Thoracic aorta (tissue), 2 donors: Measurements from ENCODE around the gene EHMT2. TPM values are rescaled to one million over a fixed set of nuclear protein-coding genes. Genes with fewer than 3 reads are reported as not detected.
"Not testable (repeated sequence)": the region's sequence is repeated elsewhere in the genome, so short reads cannot be mapped to it uniquely, and the experiment has no call there.

Experiments
- ATAC-seq: fragments of 150-250 bp; one replicate; pipeline ENCODE4 v1.8.0; 2017; ENCODE audit warnings: low read depth; ENCODE audit not compliant: insufficient number of reproducible peaks, low FRiP score
- DNase-seq: peaks from one replicate; pipeline ENCODE4 v3.0.0-alpha.2; 2020; ENCODE audit warnings: low spot score
- H3K27ac ChIP-seq, 2 donors: fragments of 200-600 bp; sonication (generic); 1 replicate in 1 of 2; 2 replicates in 1 of 2; pipeline ENCODE4 v1.5.1; 2016; ENCODE audit warnings: mild to moderate bottlenecking in 2 of 2, moderate library complexity in 2 of 2
- H3K27me3 ChIP-seq: fragments of 200-600 bp; sonication (generic); replicated peaks from 2 replicates; pipeline ENCODE4 v1.6.0; 2016; ENCODE audit warnings: mild to moderate bottlenecking; ENCODE audit not compliant: insufficient read depth
- H3K36me3 ChIP-seq: fragments of 200-600 bp; sonication (generic); one replicate; pipeline ENCODE4 v1.5.1; 2016
- H3K4me1 ChIP-seq, 2 donors: fragments of 200-600 bp; sonication (generic); 1 replicate in 1 of 2; 2 replicates in 1 of 2; pipeline versions ENCODE4 v1.5.1 to v1.6.0; 2016; ENCODE audit warnings: low read depth in 2 of 2, mild to moderate bottlenecking in 1 of 2; ENCODE audit not compliant: control insufficient read depth in 1 of 2
- H3K4me3 ChIP-seq: fragments of 200-600 bp; sonication (generic); 2 replicates; pipeline ENCODE4 v1.5.1; 2016; ENCODE audit warnings: mild to moderate bottlenecking
- H3K9me3 ChIP-seq: fragments of 200-600 bp; sonication (generic); 2 replicates; pipeline ENCODE4 v1.5.1; 2016
- total RNA-seq, 2 donors: library from RNA; depleted of rRNA; stranded (reverse); fragments of >200 nt; gene quantifications; one replicate each; pipeline versions ENCODE4 v1.1.0 to v1.2.3, GENCODE V29; 2016
- TF ChIP-seq, protein P1 (sequence below): fragments of 200-600 bp; sonication (generic); IDR thresholded peaks from one replicate; pipeline ENCODE4 v1.5.1; 2019; ENCODE audit warnings: antibody characterized with exemption

Gene EHMT2
- total RNA-seq, 2 donors from 2014 or later: 19.5 to 33.2 TPM

GRCh38 chr6:31907158-31907813 is 9.8 kb upstream of the EHMT2 start:
- Histone ChIP-seq H3K27me3 (no peaks in the 10 kb centered on the region), H3K4me3 (no peak overlapping the region), H3K9me3 (no peaks in the 10 kb centered on the region), H3K36me3 (no peaks in the 10 kb centered on the region), H3K4me1 (peaks cover 14 to 16% of the 10 kb centered on the region in 2 donors), H3K27ac (no peak overlapping the region)
- DNase-seq: no peak
- no peak for ATAC-seq
- TF ChIP-seq, protein P1, sequence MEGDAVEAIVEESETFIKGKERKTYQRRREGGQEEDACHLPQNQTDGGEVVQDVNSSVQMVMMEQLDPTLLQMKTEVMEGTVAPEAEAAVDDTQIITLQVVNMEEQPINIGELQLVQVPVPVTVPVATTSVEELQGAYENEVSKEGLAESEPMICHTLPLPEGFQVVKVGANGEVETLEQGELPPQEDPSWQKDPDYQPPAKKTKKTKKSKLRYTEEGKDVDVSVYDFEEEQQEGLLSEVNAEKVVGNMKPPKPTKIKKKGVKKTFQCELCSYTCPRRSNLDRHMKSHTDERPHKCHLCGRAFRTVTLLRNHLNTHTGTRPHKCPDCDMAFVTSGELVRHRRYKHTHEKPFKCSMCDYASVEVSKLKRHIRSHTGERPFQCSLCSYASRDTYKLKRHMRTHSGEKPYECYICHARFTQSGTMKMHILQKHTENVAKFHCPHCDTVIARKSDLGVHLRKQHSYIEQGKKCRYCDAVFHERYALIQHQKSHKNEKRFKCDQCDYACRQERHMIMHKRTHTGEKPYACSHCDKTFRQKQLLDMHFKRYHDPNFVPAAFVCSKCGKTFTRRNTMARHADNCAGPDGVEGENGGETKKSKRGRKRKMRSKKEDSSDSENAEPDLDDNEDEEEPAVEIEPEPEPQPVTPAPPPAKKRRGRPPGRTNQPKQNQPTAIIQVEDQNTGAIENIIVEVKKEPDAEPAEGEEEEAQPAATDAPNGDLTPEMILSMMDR: no peak

- not testable (repeated sequence) for DNase-seq, H3K9me3 ChIP-seq, H3K4me3 ChIP-seq, H3K36me3 ChIP-seq, ATAC-seq, H3K27me3 ChIP-seq, H3K27ac ChIP-seq
- H3K4me1 ChIP-seq: peaks cover 13 to 16% of the 10 kb centered on the region in 2 donors
Observed at GRCh38 chr6:31906727-31907126, 9.2 kb upstream of the EHMT2 start.

- Histone ChIP-seq H3K27me3 (no peaks in the 10 kb centered on the region), H3K4me3 (no peak overlapping the region), H3K36me3 (no peaks in the 10 kb centered on the region), H3K9me3 (no peaks in the 10 kb centered on the region), H3K27ac (no peak overlapping the region), H3K4me1 (peaks cover 7 to 19% of the 10 kb centered on the region in 2 donors)
- TF ChIP-seq, protein P1: no peak
- ATAC-seq (no peak), DNase-seq (no peak)
Observed at GRCh38 chr6:31906122-31906521, 8.6 kb upstream of the EHMT2 start.

DNA sequence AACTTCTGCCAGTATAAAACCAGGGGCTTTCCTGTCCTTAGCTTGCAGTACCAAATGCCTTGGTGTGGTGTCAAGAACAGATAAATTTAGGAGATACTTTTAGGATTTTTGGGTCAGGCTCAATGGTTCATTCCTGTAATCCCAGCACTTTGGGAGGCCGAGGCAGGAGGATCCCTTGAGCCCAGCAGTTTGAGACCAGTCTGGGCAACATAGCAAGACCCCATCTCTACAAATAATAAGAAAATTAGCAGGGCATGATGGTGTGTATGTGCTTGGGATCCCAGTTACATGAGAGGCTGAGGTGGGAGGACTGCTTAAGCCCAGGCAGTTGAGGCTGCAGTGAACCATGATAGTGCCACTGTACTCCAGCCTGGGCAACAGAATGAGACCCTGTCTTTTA is 7.5 kb upstream of the EHMT2 start:
- DNase-seq: no peak
- no peak overlapping the region for H3K27ac ChIP-seq
- ATAC-seq: no peak
- H3K9me3 ChIP-seq: no peaks in the 10 kb centered on the region
- no peaks in the 10 kb centered on the region for H3K27me3 ChIP-seq
- H3K4me3 ChIP-seq: no peak overlapping the region
- H3K36me3 ChIP-seq: no peaks in the 10 kb centered on the region
- peaks cover 5 to 27% of the 10 kb centered on the region in 2 donors for H3K4me1 ChIP-seq
- TF ChIP-seq, protein P1: no peak

DNA sequence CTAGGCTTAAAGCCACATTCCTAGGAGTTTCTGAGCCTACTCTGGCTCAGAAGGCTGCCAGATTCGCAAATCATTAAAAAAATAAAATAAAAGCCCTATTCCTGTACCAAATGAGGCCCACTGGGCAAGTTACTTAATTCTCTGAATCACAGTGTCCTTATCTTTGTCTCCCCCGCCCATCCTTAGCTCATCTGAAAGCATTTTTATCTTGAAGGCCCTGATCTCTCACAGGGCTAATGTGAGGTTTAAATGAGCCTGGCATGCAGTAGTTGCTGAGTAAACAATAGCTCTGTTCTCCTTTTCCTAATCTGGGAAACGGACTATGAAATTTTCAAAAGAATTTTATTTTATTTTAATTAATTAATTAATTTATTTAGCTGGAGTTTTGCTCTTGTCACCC is 6.5 kb upstream of the EHMT2 start:
- H3K4me3 ChIP-seq: no peak overlapping the region
- peaks cover 5 to 27% of the 10 kb centered on the region in 2 donors for H3K4me1 ChIP-seq
- H3K9me3 ChIP-seq: no peaks in the 10 kb centered on the region
- H3K27ac ChIP-seq: peak overlapping the region in 1 of 2 donors; percentile 12
- no peaks in the 10 kb centered on the region for H3K27me3 ChIP-seq
- no peaks in the 10 kb centered on the region for H3K36me3 ChIP-seq
- DNase-seq: no peak
- no peak for ATAC-seq
- TF ChIP-seq, protein P1: no peak
